ENCODE results near the gene NUBP2.

Gene NUBP2

DNA sequence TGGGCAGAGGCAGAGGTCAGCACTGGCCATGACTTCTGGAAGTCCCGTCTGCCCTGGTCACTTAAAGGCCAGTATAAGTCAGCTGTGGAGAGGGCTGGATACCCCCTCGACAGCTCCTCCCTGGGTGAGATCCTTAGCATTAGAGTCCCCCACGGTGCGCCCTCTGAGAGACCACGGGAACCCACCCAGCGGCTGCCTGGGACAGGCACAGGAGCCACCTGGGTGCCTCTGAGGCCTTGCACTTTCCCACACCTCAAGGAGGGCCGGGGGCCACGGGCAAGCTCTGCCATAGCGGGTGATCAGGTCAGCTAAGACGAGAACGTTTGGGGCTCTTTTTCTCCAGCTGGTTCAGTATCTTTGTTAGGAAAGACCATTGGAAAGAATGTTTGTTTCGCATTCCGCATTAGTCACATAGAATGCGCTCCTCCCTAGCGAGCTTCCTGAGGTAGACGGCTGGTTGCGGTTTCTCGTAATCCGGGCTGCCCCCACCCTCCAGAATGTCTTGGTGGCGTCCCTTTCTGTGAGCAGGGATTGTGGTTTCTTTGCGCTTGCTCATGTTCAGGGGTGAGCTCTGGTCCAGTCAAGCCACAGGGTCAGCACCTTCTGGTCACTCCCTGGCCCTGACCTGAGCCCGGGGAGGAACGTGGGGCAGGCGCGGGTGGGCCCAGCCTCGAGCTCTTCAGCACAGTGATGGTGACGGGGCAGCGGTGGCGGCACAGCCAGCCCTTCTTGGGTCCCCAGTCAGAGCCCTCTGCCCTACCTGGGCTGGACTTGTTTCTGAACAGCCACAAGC, 36.7 kb upstream of the NUBP2 start:
- TF ChIP-seq TAF1 (IDR thresholded peaks at IDR 0.05; ENCODE audit: borderline replicate concordance, insufficient read depth, low read length) (no peak), SIN3A (IDR thresholded peaks at IDR 0.05; ENCODE audit: borderline replicate concordance, insufficient read depth, low read length) (no peak), POLR2AphosphoS5 (IDR thresholded peaks at IDR 0.05; ENCODE audit: low read depth, low read length) (no peak), FOXP2 (optimal IDR thresholded peaks at IDR 0.05; ENCODE audit: borderline replicate concordance, extremely low read depth, extremely low read length, insufficient read depth) (no peak)
- TF ChIP-seq, protein P1, sequence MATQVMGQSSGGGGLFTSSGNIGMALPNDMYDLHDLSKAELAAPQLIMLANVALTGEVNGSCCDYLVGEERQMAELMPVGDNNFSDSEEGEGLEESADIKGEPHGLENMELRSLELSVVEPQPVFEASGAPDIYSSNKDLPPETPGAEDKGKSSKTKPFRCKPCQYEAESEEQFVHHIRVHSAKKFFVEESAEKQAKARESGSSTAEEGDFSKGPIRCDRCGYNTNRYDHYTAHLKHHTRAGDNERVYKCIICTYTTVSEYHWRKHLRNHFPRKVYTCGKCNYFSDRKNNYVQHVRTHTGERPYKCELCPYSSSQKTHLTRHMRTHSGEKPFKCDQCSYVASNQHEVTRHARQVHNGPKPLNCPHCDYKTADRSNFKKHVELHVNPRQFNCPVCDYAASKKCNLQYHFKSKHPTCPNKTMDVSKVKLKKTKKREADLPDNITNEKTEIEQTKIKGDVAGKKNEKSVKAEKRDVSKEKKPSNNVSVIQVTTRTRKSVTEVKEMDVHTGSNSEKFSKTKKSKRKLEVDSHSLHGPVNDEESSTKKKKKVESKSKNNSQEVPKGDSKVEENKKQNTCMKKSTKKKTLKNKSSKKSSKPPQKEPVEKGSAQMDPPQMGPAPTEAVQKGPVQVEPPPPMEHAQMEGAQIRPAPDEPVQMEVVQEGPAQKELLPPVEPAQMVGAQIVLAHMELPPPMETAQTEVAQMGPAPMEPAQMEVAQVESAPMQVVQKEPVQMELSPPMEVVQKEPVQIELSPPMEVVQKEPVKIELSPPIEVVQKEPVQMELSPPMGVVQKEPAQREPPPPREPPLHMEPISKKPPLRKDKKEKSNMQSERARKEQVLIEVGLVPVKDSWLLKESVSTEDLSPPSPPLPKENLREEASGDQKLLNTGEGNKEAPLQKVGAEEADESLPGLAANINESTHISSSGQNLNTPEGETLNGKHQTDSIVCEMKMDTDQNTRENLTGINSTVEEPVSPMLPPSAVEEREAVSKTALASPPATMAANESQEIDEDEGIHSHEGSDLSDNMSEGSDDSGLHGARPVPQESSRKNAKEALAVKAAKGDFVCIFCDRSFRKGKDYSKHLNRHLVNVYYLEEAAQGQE (IDR thresholded peaks at IDR 0.05; ENCODE audit: insufficient read depth in 1 of 2, low read depth in 2 of 2, low read length in 2 of 2), result no peak

DNA sequence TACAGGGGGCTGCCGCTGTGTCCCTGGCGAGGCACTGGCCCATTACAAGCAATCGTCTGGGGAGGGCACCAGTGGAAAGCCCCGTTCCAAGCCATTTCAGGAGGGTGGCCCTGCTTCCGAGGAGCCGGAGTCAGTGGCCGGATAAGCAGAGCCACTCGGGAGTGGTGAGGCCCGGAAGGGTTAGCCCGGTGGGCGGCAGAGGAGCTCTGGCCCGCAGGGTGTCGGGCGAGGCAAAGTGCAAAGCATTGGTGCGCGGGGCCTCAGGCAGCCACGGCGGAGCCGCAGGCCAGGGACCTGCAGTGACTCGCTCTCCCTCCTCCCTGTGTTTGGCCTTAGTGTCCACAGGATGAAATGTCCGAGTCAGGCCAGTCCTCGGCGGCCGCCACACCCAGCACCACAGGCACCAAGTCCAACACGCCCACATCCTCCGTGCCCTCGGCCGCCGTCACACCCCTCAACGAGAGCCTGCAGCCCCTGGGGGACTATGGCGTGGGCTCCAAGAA, 36.0 kb upstream of the NUBP2 start:
- TF ChIP-seq FOXP2 (optimal IDR thresholded peaks at IDR 0.05; ENCODE audit: borderline replicate concordance, extremely low read depth, extremely low read length, insufficient read depth), result no peak
- TF ChIP-seq, protein P1 (IDR thresholded peaks at IDR 0.05; ENCODE audit: insufficient read depth in 1 of 2, low read depth in 2 of 2, low read length in 2 of 2), result no peak
- TF ChIP-seq POLR2AphosphoS5 (IDR thresholded peaks at IDR 0.05; ENCODE audit: low read depth, low read length), result no peak
- TF ChIP-seq TAF1 (IDR thresholded peaks at IDR 0.05; ENCODE audit: borderline replicate concordance, insufficient read depth, low read length), result no peak
- TF ChIP-seq SIN3A (IDR thresholded peaks at IDR 0.05; ENCODE audit: borderline replicate concordance, insufficient read depth, low read length), result no peak

DNA sequence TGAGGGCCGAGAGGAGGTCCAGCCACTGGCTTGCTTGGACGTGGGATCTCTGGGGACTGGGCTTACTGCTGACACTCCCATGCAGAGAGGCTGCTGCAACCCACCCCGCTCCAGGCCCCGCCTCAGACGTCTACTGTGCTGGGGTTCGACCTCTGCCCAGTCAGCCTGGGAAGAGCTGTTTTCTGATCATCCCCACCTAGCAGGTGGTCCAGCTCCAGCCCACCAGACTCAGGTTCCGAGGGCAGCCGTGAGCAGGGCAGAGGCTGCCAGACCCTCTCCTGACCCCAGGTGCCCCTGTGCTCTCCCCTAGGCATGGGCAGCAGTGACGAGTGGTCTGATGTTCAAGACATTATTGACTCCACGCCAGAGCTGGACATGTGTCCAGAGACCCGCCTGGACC, 34.8 kb upstream of the NUBP2 start:
- TF ChIP-seq TAF1 (IDR thresholded peaks at IDR 0.05; ENCODE audit: borderline replicate concordance, insufficient read depth, low read length), result no peak
- TF ChIP-seq SIN3A (IDR thresholded peaks at IDR 0.05; ENCODE audit: borderline replicate concordance, insufficient read depth, low read length), result no peak
- TF ChIP-seq FOXP2 (optimal IDR thresholded peaks at IDR 0.05; ENCODE audit: borderline replicate concordance, extremely low read depth, extremely low read length, insufficient read depth), result no peak
- TF ChIP-seq, protein P1 (IDR thresholded peaks at IDR 0.05; ENCODE audit: insufficient read depth in 1 of 2, low read depth in 2 of 2, low read length in 2 of 2), result no peak
- TF ChIP-seq POLR2AphosphoS5 (IDR thresholded peaks at IDR 0.05; ENCODE audit: low read depth, low read length), result no peak

DNA sequence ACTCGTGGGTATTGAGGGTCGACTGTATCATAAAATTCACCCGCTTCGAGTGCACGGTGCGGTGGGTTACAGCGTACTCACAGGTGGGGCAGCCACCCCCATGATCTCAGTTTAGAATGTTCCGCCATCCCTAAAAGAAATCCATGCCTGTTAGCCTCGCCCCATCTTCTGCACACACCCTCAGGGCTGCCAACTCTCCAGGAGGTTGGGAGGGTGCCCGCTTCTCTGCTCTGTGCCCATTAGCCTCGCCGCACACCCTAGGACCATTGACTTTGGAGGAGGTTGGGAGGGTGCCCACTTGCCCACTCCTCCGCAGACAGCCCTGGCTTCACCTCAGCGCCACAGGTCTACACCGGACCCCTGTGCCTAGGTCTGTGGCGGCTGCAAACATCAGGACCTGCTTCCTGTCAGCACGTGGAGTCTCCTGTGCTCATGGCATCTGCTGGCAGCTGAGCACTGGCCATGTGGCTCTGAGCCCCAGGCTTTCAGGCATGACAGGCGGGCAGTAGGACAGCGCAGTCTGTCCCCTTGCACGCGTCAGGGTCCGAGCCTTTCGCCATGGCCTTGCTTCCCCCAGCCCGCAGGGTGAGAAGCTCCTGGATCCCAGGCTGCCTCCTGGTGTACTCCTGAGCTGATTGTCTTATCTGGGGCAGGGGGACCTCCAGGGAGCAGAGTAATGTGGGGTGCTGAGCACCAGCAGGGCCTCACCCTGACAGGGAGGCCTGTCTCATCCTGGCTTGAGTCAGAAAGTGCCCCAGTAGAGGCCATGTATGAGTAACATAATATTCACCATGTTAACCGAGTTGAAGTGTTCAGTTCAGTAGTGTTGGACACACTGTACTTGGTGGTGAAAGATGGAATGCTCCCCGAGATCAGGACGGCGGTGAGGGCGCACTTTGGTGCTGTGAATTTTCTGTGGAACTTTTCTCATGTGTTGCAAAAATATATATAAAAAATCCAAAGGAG, 33.3 kb upstream of the NUBP2 start:
- TF ChIP-seq SIN3A (IDR thresholded peaks at IDR 0.05; ENCODE audit: borderline replicate concordance, insufficient read depth, low read length), result no peak

DNA sequence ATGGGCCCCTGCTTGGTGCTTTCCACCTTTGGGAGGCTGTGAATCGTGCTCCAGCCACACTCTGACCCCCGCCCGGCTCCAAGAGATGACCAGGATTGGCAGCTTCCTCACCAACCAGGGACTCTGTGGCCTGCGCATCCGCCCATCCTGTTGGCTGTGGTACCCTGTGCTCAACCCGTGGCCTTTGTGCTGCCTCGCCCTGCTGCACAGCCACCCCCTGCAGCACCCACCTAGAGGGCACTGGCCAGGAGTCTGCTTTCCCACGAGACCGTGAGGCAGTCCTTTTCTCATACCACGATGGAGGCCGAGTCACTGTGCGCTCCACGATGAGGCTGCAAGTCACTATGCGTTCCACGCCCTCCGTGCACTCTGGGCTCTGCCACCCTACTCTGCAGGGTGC, 30.8 kb upstream of the NUBP2 start:
- TF ChIP-seq POLR2AphosphoS5 (IDR thresholded peaks at IDR 0.05; ENCODE audit: low read depth, low read length), result no peak
- TF ChIP-seq FOXP2 (optimal IDR thresholded peaks at IDR 0.05; ENCODE audit: borderline replicate concordance, extremely low read depth, extremely low read length, insufficient read depth), result no peak
- TF ChIP-seq, protein P1 (IDR thresholded peaks at IDR 0.05; ENCODE audit: insufficient read depth in 1 of 2, low read depth in 2 of 2, low read length in 2 of 2), result no peak
- no peak for TF ChIP-seq SIN3A (IDR thresholded peaks at IDR 0.05; ENCODE audit: borderline replicate concordance, insufficient read depth, low read length)
- TF ChIP-seq TAF1 (IDR thresholded peaks at IDR 0.05; ENCODE audit: borderline replicate concordance, insufficient read depth, low read length), result no peak

All from PFSK-1 (cell line).